Astrocyte (in vitro differentiated cells and primary cell): ENCODE data around the gene CDH11. TPM values are rescaled to one million over a fixed set of nuclear protein-coding genes. Genes with fewer than 3 reads are reported as not detected.
A peak's percentile ranks its signal among the peaks of the same experiment; 100 is the strongest.

Experiments
- DNase-seq: peaks from one replicate; pipeline ENCODE4 v3.0.0-alpha.2; 2010; ENCODE audit warnings: low read depth
- FAIRE-seq: peaks from 2 replicates; lab custom pipeline; 2011; peaks lifted over from hg19 to GRCh38; lab: Jason Lieb, UNC
- H2AFZ ChIP-seq: 2 replicates; pipeline ENCODE4 v1.6.0; 2012; ENCODE audit warnings: low read depth, low read length, inconsistent platforms
- H3K27ac ChIP-seq: 2 replicates; pipeline ENCODE4 v1.5.1; 2011; ENCODE audit warnings: low read depth, low read length, inconsistent platforms
- H3K27me3 ChIP-seq: 2 replicates; pipeline ENCODE4 v1.6.0; 2011; ENCODE audit warnings: low read length, inconsistent platforms; ENCODE audit not compliant: insufficient read depth
- H3K36me3 ChIP-seq: 2 replicates; pipeline ENCODE4 v1.5.1; 2011; ENCODE audit warnings: low read length, inconsistent platforms; ENCODE audit not compliant: insufficient read depth
- H3K4me1 ChIP-seq: 2 replicates; pipeline ENCODE4 v1.5.1; 2011; ENCODE audit warnings: low read length, inconsistent platforms; ENCODE audit not compliant: insufficient read depth
- H3K4me2 ChIP-seq: 2 replicates; pipeline ENCODE4 v1.6.0; 2012; ENCODE audit warnings: low read length, inconsistent platforms
- H3K4me3 ChIP-seq: 2 replicates; pipeline ENCODE4 v1.5.1; 2011; ENCODE audit warnings: low read depth, mild to moderate bottlenecking, low read length, inconsistent platforms; ENCODE audit not compliant: insufficient read depth
- H3K79me2 ChIP-seq: 2 replicates; pipeline ENCODE4 v1.6.0; 2012; ENCODE audit warnings: mild to moderate bottlenecking, low read length, inconsistent platforms; ENCODE audit not compliant: insufficient read depth
- H3K9ac ChIP-seq: 2 replicates; pipeline ENCODE4 v1.6.0; 2012; ENCODE audit warnings: mild to moderate bottlenecking, low read length, inconsistent platforms
- H3K9me3 ChIP-seq: 2 replicates; pipeline ENCODE4 v1.5.1; 2012; ENCODE audit warnings: low read depth, mild to moderate bottlenecking, low read length, inconsistent platforms; ENCODE audit not compliant: insufficient read depth
- H4K20me1 ChIP-seq: 2 replicates; pipeline ENCODE4 v1.6.0; 2012; ENCODE audit warnings: low read length, inconsistent platforms; ENCODE audit not compliant: insufficient read depth
- H3K27ac Mint-ChIP-seq: one replicate; pipeline ENCODE4 v1.8.0; 2021; ENCODE audit warnings: mild to moderate bottlenecking, mixed read lengths; ENCODE audit not compliant: unreplicated experiment
- H3K27me3 Mint-ChIP-seq: one replicate; pipeline ENCODE4 v1.8.0; 2021; ENCODE audit warnings: low read depth, mixed read lengths; ENCODE audit not compliant: unreplicated experiment
- H3K36me3 Mint-ChIP-seq: one replicate; pipeline ENCODE4 v1.8.0; 2021; ENCODE audit warnings: low read depth, mixed read lengths; ENCODE audit not compliant: unreplicated experiment
- H3K4me1 Mint-ChIP-seq: one replicate; pipeline ENCODE4 v1.8.0; 2021; ENCODE audit warnings: low read depth, mixed read lengths; ENCODE audit not compliant: unreplicated experiment
- H3K4me3 Mint-ChIP-seq: one replicate; pipeline ENCODE4 v1.8.0; 2021; ENCODE audit warnings: mild to moderate bottlenecking, moderate library complexity, mixed read lengths; ENCODE audit not compliant: unreplicated experiment
- H3K9me3 Mint-ChIP-seq: one replicate; pipeline ENCODE4 v1.8.0; 2021; ENCODE audit warnings: mild to moderate bottlenecking, mixed read lengths; ENCODE audit not compliant: unreplicated experiment
- EZH2 ChIP-seq: IDR thresholded peaks from 2 replicates; pipeline ENCODE4 v1.6.1; 2012; ENCODE audit warnings: mild to moderate bottlenecking, low read length, inconsistent platforms; ENCODE audit not compliant: insufficient read depth
- total RNA-seq: library from RNA; stranded (reverse); gene quantifications from 2 replicates; pipeline ENCODE4 v1.2.1, GENCODE V29; 2021
- TF ChIP-seq, protein P1 (sequence below): IDR thresholded peaks from 2 replicates; pipeline ENCODE4 v1.5.1; 2011; ENCODE audit warnings: low read depth, mild to moderate bottlenecking, inconsistent platforms, low read length, moderate library complexity; ENCODE audit not compliant: insufficient read depth

CDH11 gene
- total RNA-seq, 1 donor from 2014 or later = 313 TPM

DNA sequence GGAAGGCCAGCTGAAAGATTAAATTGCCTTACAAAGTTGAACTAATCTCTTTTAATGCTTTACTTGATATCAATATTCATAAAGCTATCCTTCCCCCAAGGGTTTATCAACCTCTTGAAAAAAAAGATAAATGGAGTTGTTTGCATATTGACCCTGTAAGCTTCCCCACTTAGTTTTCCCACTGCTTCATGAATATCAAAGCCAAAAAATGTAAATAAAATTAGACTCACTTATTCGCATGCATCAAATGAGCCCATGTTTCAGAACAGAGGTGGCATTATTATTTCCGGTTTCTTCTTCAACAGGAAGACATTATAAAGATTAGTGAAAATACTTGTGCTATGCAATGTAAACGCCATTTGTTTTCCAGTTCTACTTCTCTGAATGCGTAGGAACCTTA is 150.7 kb downstream of the CDH11 start:
- peaks cover 58% of the 10 kb centered on the region for H3K36me3 ChIP-seq
- no peak for DNase-seq
- FAIRE-seq = no peak
- TF ChIP-seq, protein P1, sequence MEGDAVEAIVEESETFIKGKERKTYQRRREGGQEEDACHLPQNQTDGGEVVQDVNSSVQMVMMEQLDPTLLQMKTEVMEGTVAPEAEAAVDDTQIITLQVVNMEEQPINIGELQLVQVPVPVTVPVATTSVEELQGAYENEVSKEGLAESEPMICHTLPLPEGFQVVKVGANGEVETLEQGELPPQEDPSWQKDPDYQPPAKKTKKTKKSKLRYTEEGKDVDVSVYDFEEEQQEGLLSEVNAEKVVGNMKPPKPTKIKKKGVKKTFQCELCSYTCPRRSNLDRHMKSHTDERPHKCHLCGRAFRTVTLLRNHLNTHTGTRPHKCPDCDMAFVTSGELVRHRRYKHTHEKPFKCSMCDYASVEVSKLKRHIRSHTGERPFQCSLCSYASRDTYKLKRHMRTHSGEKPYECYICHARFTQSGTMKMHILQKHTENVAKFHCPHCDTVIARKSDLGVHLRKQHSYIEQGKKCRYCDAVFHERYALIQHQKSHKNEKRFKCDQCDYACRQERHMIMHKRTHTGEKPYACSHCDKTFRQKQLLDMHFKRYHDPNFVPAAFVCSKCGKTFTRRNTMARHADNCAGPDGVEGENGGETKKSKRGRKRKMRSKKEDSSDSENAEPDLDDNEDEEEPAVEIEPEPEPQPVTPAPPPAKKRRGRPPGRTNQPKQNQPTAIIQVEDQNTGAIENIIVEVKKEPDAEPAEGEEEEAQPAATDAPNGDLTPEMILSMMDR = no peak
- TF ChIP-seq EZH2 = no peak
- no peaks in the 10 kb centered on the region for H3K27me3 ChIP-seq
- Mint-ChIP-seq H3K36me3 (peaks cover 28% of the 10 kb centered on the region), H3K4me1 (peaks cover 11% of the 10 kb centered on the region), H3K4me3 (no peak overlapping the region), H3K27me3 (no peaks in the 10 kb centered on the region), H3K9me3 (no peaks in the 10 kb centered on the region), H3K27ac (no peak overlapping the region)
- no peak overlapping the region for H3K27ac ChIP-seq
- peaks cover 6% of the 10 kb centered on the region for H3K79me2 ChIP-seq
- no peak overlapping the region for H2AFZ ChIP-seq
- H3K9me3 ChIP-seq = no peaks in the 10 kb centered on the region
- H3K4me1 ChIP-seq = no peaks in the 10 kb centered on the region
- H3K4me3 ChIP-seq = no peak overlapping the region
- no peak overlapping the region for H3K9ac ChIP-seq
- H3K4me2 ChIP-seq = no peak overlapping the region
- H4K20me1 ChIP-seq = no peaks in the 10 kb centered on the region

DNA sequence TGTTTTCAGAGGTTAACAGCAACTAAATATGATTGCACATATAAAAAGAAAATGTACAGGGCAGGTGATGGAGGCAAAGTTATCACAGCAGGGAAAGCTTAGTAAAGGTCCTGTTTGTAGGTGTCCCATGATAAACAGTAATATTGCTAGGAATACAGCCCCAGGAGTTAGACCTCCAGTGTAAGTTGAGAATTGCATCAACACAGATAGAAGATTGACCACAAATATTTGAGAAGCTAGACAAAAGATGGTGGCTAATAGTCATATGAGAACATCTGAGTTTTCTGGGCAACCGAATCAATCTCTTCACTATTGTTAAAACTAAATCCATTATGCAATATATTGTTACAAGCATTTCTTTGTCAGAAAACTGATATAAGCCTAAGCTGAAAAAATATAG is 152.6 kb downstream of the CDH11 start:
- H3K4me2 ChIP-seq = no peak overlapping the region
- no peaks in the 10 kb centered on the region for H4K20me1 ChIP-seq
- TF ChIP-seq, protein P1 = no peak
- no peak for TF ChIP-seq EZH2
- H3K27ac Mint-ChIP-seq = no peak overlapping the region
- no peaks in the 10 kb centered on the region for H3K27me3 Mint-ChIP-seq
- H3K79me2 ChIP-seq = peaks cover 3% of the 10 kb centered on the region
- H3K4me3 Mint-ChIP-seq = no peak overlapping the region
- H3K27ac ChIP-seq = peak overlapping the region; percentile 38
- FAIRE-seq (no peak), DNase-seq (peak; percentile 72)
- no peaks in the 10 kb centered on the region for H3K4me1 ChIP-seq
- no peak overlapping the region for H2AFZ ChIP-seq
- no peaks in the 10 kb centered on the region for H3K9me3 Mint-ChIP-seq
- H3K36me3 Mint-ChIP-seq = peaks cover 23% of the 10 kb centered on the region
- no peak overlapping the region for H3K4me3 ChIP-seq
- no peaks in the 10 kb centered on the region for H3K27me3 ChIP-seq
- peaks cover 50% of the 10 kb centered on the region for H3K36me3 ChIP-seq
- H3K9me3 ChIP-seq = no peaks in the 10 kb centered on the region
- H3K9ac ChIP-seq = peak overlapping the region; percentile 14
- peaks cover 10% of the 10 kb centered on the region for H3K4me1 Mint-ChIP-seq

DNA sequence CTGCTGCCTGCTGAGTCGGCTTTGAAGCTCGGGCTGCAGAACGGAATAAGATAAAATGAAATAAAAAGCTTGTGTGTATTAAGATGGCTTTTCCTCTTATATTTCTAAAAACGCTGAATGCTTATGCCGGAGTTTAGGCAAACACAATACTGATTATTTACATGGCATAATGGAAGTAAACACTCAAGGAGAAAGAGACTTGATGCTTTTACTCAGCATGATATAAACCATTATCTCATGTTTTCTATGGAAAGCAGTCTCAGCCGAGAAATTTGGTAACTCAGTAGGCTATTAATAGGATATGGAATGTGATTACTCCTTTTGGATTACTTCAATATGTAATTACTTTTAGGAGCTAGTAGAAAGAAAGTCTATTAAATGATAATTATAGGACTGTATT is 153.3 kb downstream of the CDH11 start:
- Histone ChIP-seq H3K79me2 (no peaks in the 10 kb centered on the region), H3K27me3 (no peaks in the 10 kb centered on the region), H3K9ac (no peak overlapping the region), H3K4me1 (no peaks in the 10 kb centered on the region), H3K9me3 (no peaks in the 10 kb centered on the region), H3K4me3 (no peak overlapping the region), H2AFZ (no peak overlapping the region), H3K36me3 (peaks cover 50% of the 10 kb centered on the region), H3K27ac (no peak overlapping the region), H3K4me2 (no peak overlapping the region), H4K20me1 (no peaks in the 10 kb centered on the region)
- peaks cover 11% of the 10 kb centered on the region for H3K4me1 Mint-ChIP-seq
- H3K27me3 Mint-ChIP-seq = no peaks in the 10 kb centered on the region
- H3K9me3 Mint-ChIP-seq = no peaks in the 10 kb centered on the region
- no peak for DNase-seq
- H3K36me3 Mint-ChIP-seq = peaks cover 20% of the 10 kb centered on the region
- no peak overlapping the region for H3K4me3 Mint-ChIP-seq
- TF ChIP-seq, protein P1 = no peak
- no peak for TF ChIP-seq EZH2
- no peak overlapping the region for H3K27ac Mint-ChIP-seq
- no peak for FAIRE-seq
